ENCODE measurements around the gene SLAMF7. TPM values are rescaled to one million over a fixed set of nuclear protein-coding genes. Genes with fewer than 3 reads are reported as not detected.
"Not testable (repeated sequence)": the region's sequence is repeated elsewhere in the genome, so short reads cannot be mapped to it uniquely, and the experiment has no call there.

The SLAMF7 gene
- total RNA-seq, 4 donors from 2014 or later, result 0.22 to 0.90 (median 0.51) TPM

- Histone ChIP-seq H3K4me1 (peaks cover 0 to 8% (median 0%) of the 10 kb centered on the region in 4 donors), H3K4me3 (peak overlapping the region in 2 of 4 donors; percentile 13 to 36), H3K9me3 (no peaks in the 10 kb centered on the region), H3K36me3 (no peaks in the 10 kb centered on the region), H3K27me3 (no peaks in the 10 kb centered on the region), H3K27ac (peak overlapping the region in 1 of 4 donors; percentile 69)
- no peak for DNase-seq (ENCODE audit: low spot score in 2 of 2)
- TF ChIP-seq EP300 (IDR thresholded peaks at IDR 0.05) (no peak), CTCF (IDR thresholded peaks at IDR 0.05) (no peak)
- 52 to 57% methylated on average over 2 of the region's 2 CpGs for WGBS, 2 donors
Observed at GRCh38 chr1:160711276-160711601, 27.8 kb upstream of the SLAMF7 start.

GRCh38 chr1:160711602-160712311 lies 27.3 kb upstream of the SLAMF7 start, which contains the start of gene CD48:
Gene CD48 (minus strand): TSS chr1:160711822. CDS start chr1:160711763, 59 bp downstream.
- Histone ChIP-seq H3K4me3 (peak within 1 kb of the TSS in 2 of 4 donors; percentile 13 to 36), H3K9me3 (no peaks in the 10 kb centered on the region), H3K36me3 (no peaks in the 10 kb centered on the region), H3K27ac (peak within 1 kb of the TSS in 1 of 4 donors; percentile 70), H3K27me3 (no peaks in the 10 kb centered on the region), H3K4me1 (peaks cover 0 to 8% (median 0%) of the 10 kb centered on the region in 4 donors)
- no peak for DNase-seq (ENCODE audit: low spot score in 2 of 2)
- no peak for TF ChIP-seq EP300 (IDR thresholded peaks at IDR 0.05)
- TF ChIP-seq CTCF (IDR thresholded peaks at IDR 0.05), result no peak
- TF ChIP-seq POLR2A (IDR thresholded peaks at IDR 0.05), result no peak
- 43 to 60% methylated on average over 9 of the region's 9 CpGs for WGBS, 2 donors

- H3K9me3 ChIP-seq; DNase-seq (ENCODE audit: low spot score in 2 of 2); H3K27me3 ChIP-seq; H3K36me3 ChIP-seq; H3K4me3 ChIP-seq; H3K4me1 ChIP-seq: not testable (repeated sequence)
- WGBS, 2 donors, result 69 to 71% methylated on average over 5 of the region's 5 CpGs
- TF ChIP-seq EP300 (IDR thresholded peaks at IDR 0.05), result peak in 1 of 2 donors; percentile 57
- H3K27ac ChIP-seq, result peak overlapping the region in 1 of 4 donors; percentile 70
Observed at GRCh38 chr1:160712525-160713080, 26.4 kb upstream of the SLAMF7 start.

- no peak for DNase-seq (ENCODE audit: low spot score in 2 of 2)
Observed at GRCh38 chr1:160713161-160713560, 25.9 kb upstream of the SLAMF7 start.

GRCh38 chr1:160714034-160714648 lies 24.9 kb upstream of the SLAMF7 start:
- not testable (repeated sequence) for H3K27ac ChIP-seq; DNase-seq (ENCODE audit: low spot score in 2 of 2); H3K27me3 ChIP-seq; H3K36me3 ChIP-seq; H3K4me3 ChIP-seq; H3K4me1 ChIP-seq; H3K9me3 ChIP-seq
- 60 to 66% methylated on average over 5 of the region's 5 CpGs for WGBS, 2 donors

More at GRCh38 chr1:160713161-160713560, 25.9 kb upstream of the SLAMF7 start:
- H3K4me3 ChIP-seq, result no peak overlapping the region
- H3K9me3 ChIP-seq, result no peaks in the 10 kb centered on the region
- peaks cover 0 to 8% (median 0%) of the 10 kb centered on the region in 4 donors for H3K4me1 ChIP-seq
- 41 to 48% methylated on average over 1 of the region's 1 CpG for WGBS, 2 donors
- H3K27ac ChIP-seq, result no peak overlapping the region
- TF ChIP-seq CTCF (IDR thresholded peaks at IDR 0.05), result no peak
- TF ChIP-seq EP300 (IDR thresholded peaks at IDR 0.05), result no peak
- TF ChIP-seq POLR2A (IDR thresholded peaks at IDR 0.05), result no peak
- H3K36me3 ChIP-seq, result no peaks in the 10 kb centered on the region
- H3K27me3 ChIP-seq, result no peaks in the 10 kb centered on the region

- no peaks in the 10 kb centered on the region for H3K27me3 ChIP-seq
- H3K4me3 ChIP-seq, result no peak overlapping the region
- H3K4me1 ChIP-seq, result peaks cover 0 to 8% (median 0%) of the 10 kb centered on the region in 4 donors
- no peak overlapping the region for H3K27ac ChIP-seq
- DNase-seq (ENCODE audit: low spot score in 2 of 2), result no peak
- no peak for TF ChIP-seq EP300 (IDR thresholded peaks at IDR 0.05)
- TF ChIP-seq POLR2A (IDR thresholded peaks at IDR 0.05), result no peak
- no peak for TF ChIP-seq CTCF (IDR thresholded peaks at IDR 0.05)
- H3K9me3 ChIP-seq, result no peaks in the 10 kb centered on the region
- H3K36me3 ChIP-seq, result no peaks in the 10 kb centered on the region
- 84 to 88% methylated on average over 1 of the region's 1 CpG for WGBS, 2 donors
Observed at GRCh38 chr1:160716013-160716412, 23.0 kb upstream of the SLAMF7 start.
